ENCODE results near the gene FYCO1.
A peak's percentile ranks its signal among the peaks of the same experiment; 100 is the strongest.

FYCO1 gene

GRCh38 chr3:45981346-45982074, 14.1 kb downstream of the FYCO1 start:
- DNase-seq, result no peak

- no peak for DNase-seq
Observed at GRCh38 chr3:45980819-45981218, 14.8 kb downstream of the FYCO1 start.

- no peak for DNase-seq
Observed at GRCh38 chr3:45980229-45980813, 15.3 kb downstream of the FYCO1 start.

- no peak for DNase-seq
Observed at GRCh38 chr3:45979378-45979777, 16.2 kb downstream of the FYCO1 start.

GRCh38 chr3:45978006-45978761, 17.4 kb downstream of the FYCO1 start:
- peak; percentile 78 for DNase-seq

GRCh38 chr3:45976191-45977091, 19.2 kb downstream of the FYCO1 start:
- DNase-seq, result no peak

- no peak for DNase-seq
Observed at GRCh38 chr3:45975686-45976085, 19.9 kb downstream of the FYCO1 start.

GRCh38 chr3:45974686-45975085, 20.9 kb downstream of the FYCO1 start:
- DNase-seq, result no peak

GRCh38 chr3:45972534-45973402, 22.9 kb downstream of the FYCO1 start:
- DNase-seq, result no peak

GRCh38 chr3:45969953-45970352, 25.7 kb downstream of the FYCO1 start:
- DNase-seq, result no peak

GRCh38 chr3:45969116-45969515, 26.5 kb downstream of the FYCO1 start:
- no peak for DNase-seq

GRCh38 chr3:45968706-45969105, 26.9 kb downstream of the FYCO1 start:
- no peak for DNase-seq

GRCh38 chr3:45968149-45968548, 27.5 kb downstream of the FYCO1 start:
- no peak for DNase-seq

- no peak for DNase-seq
Observed at GRCh38 chr3:45967724-45968123, 27.9 kb downstream of the FYCO1 start.

GRCh38 chr3:45966950-45967640, 28.5 kb downstream of the FYCO1 start:
- no peak for DNase-seq

- no peak for DNase-seq
Observed at GRCh38 chr3:45966371-45966791, 29.2 kb downstream of the FYCO1 start.

- DNase-seq, result no peak
Observed at GRCh38 chr3:45965653-45966052, 30.0 kb downstream of the FYCO1 start.

GRCh38 chr3:45965253-45965652, 30.4 kb downstream of the FYCO1 start:
- DNase-seq, result no peak

- peak; percentile 67 for DNase-seq
Observed at GRCh38 chr3:45964139-45964538, 31.5 kb downstream of the FYCO1 start.

GRCh38 chr3:45962033-45962432, 33.6 kb downstream of the FYCO1 start:
- no peak for DNase-seq

GRCh38 chr3:45960289-45960688, 35.3 kb downstream of the FYCO1 start:
- DNase-seq, result no peak
